Measurements from ENCODE around the gene SLC43A3.

Gene SLC43A3

GRCh38 chr11:57424792-57425564, 1.9 kb downstream of the SLC43A3 start:
- no peak for DNase-seq (ENCODE audit: low spot score)
- WGBS, 2 donors (ENCODE audit: extremely low coverage in 2 of 2, insufficient read length in 2 of 2, insufficient replicate concordance in 1 of 2): no CpG with 5 or more reads among the region's 15 CpGs
- H3K9ac ChIP-seq (ENCODE audit: low read depth, low read length, poor library complexity): peak overlapping the region; percentile 14

GRCh38 chr11:57424137-57424791, 2.7 kb downstream of the SLC43A3 start:
- H3K18ac ChIP-seq (ENCODE audit: low read length): no peak overlapping the region
- H3K23ac ChIP-seq (ENCODE audit: low read depth, low read length, poor library complexity): no peak overlapping the region
- no peak overlapping the region for H4K8ac ChIP-seq (ENCODE audit: low read depth, low read length)
- H3K4me1 ChIP-seq (ENCODE audit: control insufficient read depth in 2 of 2, insufficient read depth in 1 of 2, low read depth in 1 of 2, low read length in 2 of 2): peaks cover 9 to 10% of the 10 kb centered on the region in 2 donors
- no peak overlapping the region for H3K4me3 ChIP-seq (ENCODE audit: low read length in 2 of 2)
- H3K9me3 ChIP-seq (replicated peaks in 1 of 2; ENCODE audit: control insufficient read depth in 2 of 2, insufficient read depth in 1 of 2, low read depth in 1 of 2, low read length in 2 of 2): no peaks in the 10 kb centered on the region
- H4K91ac ChIP-seq (ENCODE audit: low read depth, low read length, poor library complexity): no peak overlapping the region
- H3K9ac ChIP-seq (ENCODE audit: low read depth, low read length, poor library complexity): no peak overlapping the region
- peak overlapping the region; percentile 40 for H2AFZ ChIP-seq (ENCODE audit: low read length)
- H3K27ac ChIP-seq (replicated peaks; ENCODE audit: low read length): no peak overlapping the region
- H3K14ac ChIP-seq (ENCODE audit: low read length): no peak overlapping the region
- H3K27me3 ChIP-seq (ENCODE audit: control insufficient read depth in 3 of 3, insufficient read depth in 3 of 3, low read depth in 1 of 3, low read length in 3 of 3): peaks cover 0 to 4% (median 0%) of the 10 kb centered on the region in 3 experiments
- no peak overlapping the region for H2BK15ac ChIP-seq (ENCODE audit: low read length)
- H3K79me1 ChIP-seq (ENCODE audit: low read depth, low read length): no peaks in the 10 kb centered on the region
- H2BK120ac ChIP-seq (ENCODE audit: low read depth, low read length): no peak overlapping the region
- H3K4me2 ChIP-seq (ENCODE audit: insufficient read depth, low read length, poor library complexity, severe bottlenecking): no peak overlapping the region
- DNase-seq (ENCODE audit: low spot score): no peak
- whole genome bisulfite sequencing, 2 donors (ENCODE audit: extremely low coverage in 2 of 2, insufficient read length in 2 of 2, insufficient replicate concordance in 1 of 2): no CpG with 5 or more reads among the region's 9 CpGs
- peaks cover 2 to 45% of the 10 kb centered on the region in 2 donors for H3K36me3 ChIP-seq (replicated peaks in 1 of 2; ENCODE audit: control insufficient read depth in 2 of 2, insufficient read depth in 2 of 2, low read length in 2 of 2)
- H2BK5ac ChIP-seq (ENCODE audit: low read length): no peak overlapping the region
- no peak overlapping the region for H2AK5ac ChIP-seq (ENCODE audit: low read depth, low read length)
- H3K4ac ChIP-seq (ENCODE audit: low read length): no peak overlapping the region
- no peak overlapping the region for H2BK12ac ChIP-seq (ENCODE audit: low read length)

More at GRCh38 chr11:57424792-57425564, 1.9 kb downstream of the SLC43A3 start:
- H3K4me2 ChIP-seq (ENCODE audit: insufficient read depth, low read length, poor library complexity, severe bottlenecking): no peak overlapping the region
- H3K14ac ChIP-seq (ENCODE audit: low read length): no peak overlapping the region
- H2BK12ac ChIP-seq (ENCODE audit: low read length): no peak overlapping the region
- no peak overlapping the region for H3K4me3 ChIP-seq (ENCODE audit: low read length in 2 of 2)
- H3K27me3 ChIP-seq (ENCODE audit: control insufficient read depth in 3 of 3, insufficient read depth in 3 of 3, low read depth in 1 of 3, low read length in 3 of 3): peaks cover 0 to 4% (median 0%) of the 10 kb centered on the region in 3 experiments
- H3K4me1 ChIP-seq (ENCODE audit: control insufficient read depth in 2 of 2, insufficient read depth in 1 of 2, low read depth in 1 of 2, low read length in 2 of 2): peaks cover 9 to 10% of the 10 kb centered on the region in 2 donors
- H3K9me3 ChIP-seq (replicated peaks in 1 of 2; ENCODE audit: control insufficient read depth in 2 of 2, insufficient read depth in 1 of 2, low read depth in 1 of 2, low read length in 2 of 2): no peaks in the 10 kb centered on the region
- H3K36me3 ChIP-seq (replicated peaks in 1 of 2; ENCODE audit: control insufficient read depth in 2 of 2, insufficient read depth in 2 of 2, low read length in 2 of 2): peaks cover 2 to 38% of the 10 kb centered on the region in 2 donors
- H2BK5ac ChIP-seq (ENCODE audit: low read length): no peak overlapping the region
- H4K91ac ChIP-seq (ENCODE audit: low read depth, low read length, poor library complexity): no peak overlapping the region
- H3K23ac ChIP-seq (ENCODE audit: low read depth, low read length, poor library complexity): no peak overlapping the region
- no peaks in the 10 kb centered on the region for H3K79me1 ChIP-seq (ENCODE audit: low read depth, low read length)
- H2AFZ ChIP-seq (ENCODE audit: low read length): peak overlapping the region; percentile 40
- H2BK120ac ChIP-seq (ENCODE audit: low read depth, low read length): no peak overlapping the region
- H3K18ac ChIP-seq (ENCODE audit: low read length): no peak overlapping the region
- H2AK5ac ChIP-seq (ENCODE audit: low read depth, low read length): no peak overlapping the region
- no peak overlapping the region for H2BK15ac ChIP-seq (ENCODE audit: low read length)
- H3K27ac ChIP-seq (replicated peaks; ENCODE audit: low read length): no peak overlapping the region
- no peak overlapping the region for H4K8ac ChIP-seq (ENCODE audit: low read depth, low read length)
- no peak overlapping the region for H3K4ac ChIP-seq (ENCODE audit: low read length)

GRCh38 chr11:57422669-57423068, 4.3 kb downstream of the SLC43A3 start:
- Histone ChIP-seq H4K8ac (ENCODE audit: low read depth, low read length) (no peak overlapping the region), H2AK5ac (ENCODE audit: low read depth, low read length) (no peak overlapping the region), H3K79me1 (ENCODE audit: low read depth, low read length) (no peaks in the 10 kb centered on the region), H3K27me3 (ENCODE audit: control insufficient read depth in 3 of 3, insufficient read depth in 3 of 3, low read depth in 1 of 3, low read length in 3 of 3) (peaks cover 0 to 4% (median 0%) of the 10 kb centered on the region in 3 experiments), H4K91ac (ENCODE audit: low read depth, low read length, poor library complexity) (no peak overlapping the region), H3K9ac (ENCODE audit: low read depth, low read length, poor library complexity) (no peak overlapping the region), H3K4me1 (ENCODE audit: control insufficient read depth in 2 of 2, insufficient read depth in 1 of 2, low read depth in 1 of 2, low read length in 2 of 2) (peaks cover 9 to 10% of the 10 kb centered on the region in 2 donors), H3K4ac (ENCODE audit: low read length) (no peak overlapping the region), H2BK12ac (ENCODE audit: low read length) (no peak overlapping the region), H3K14ac (ENCODE audit: low read length) (no peak overlapping the region), H3K4me3 (ENCODE audit: low read length in 2 of 2) (no peak overlapping the region), H3K27ac (replicated peaks; ENCODE audit: low read length) (no peak overlapping the region), H2BK5ac (ENCODE audit: low read length) (no peak overlapping the region), H3K18ac (ENCODE audit: low read length) (no peak overlapping the region), H2AFZ (ENCODE audit: low read length) (no peak overlapping the region), H3K36me3 (replicated peaks in 1 of 2; ENCODE audit: control insufficient read depth in 2 of 2, insufficient read depth in 2 of 2, low read length in 2 of 2) (peaks cover 3 to 49% of the 10 kb centered on the region in 2 donors), H2BK15ac (ENCODE audit: low read length) (no peak overlapping the region), H2BK120ac (ENCODE audit: low read depth, low read length) (no peak overlapping the region), H3K9me3 (replicated peaks in 1 of 2; ENCODE audit: control insufficient read depth in 2 of 2, insufficient read depth in 1 of 2, low read depth in 1 of 2, low read length in 2 of 2) (no peaks in the 10 kb centered on the region), H3K23ac (ENCODE audit: low read depth, low read length, poor library complexity) (no peak overlapping the region), H3K4me2 (ENCODE audit: insufficient read depth, low read length, poor library complexity, severe bottlenecking) (no peak overlapping the region)
- DNase-seq (ENCODE audit: low spot score): no peak
- no CpG with 5 or more reads among the region's 4 CpGs for WGBS, 2 donors (ENCODE audit: extremely low coverage in 2 of 2, insufficient read length in 2 of 2, insufficient replicate concordance in 1 of 2)

GRCh38 chr11:57421805-57422204, 5.1 kb downstream of the SLC43A3 start:
- H3K79me1 ChIP-seq (ENCODE audit: low read depth, low read length): no peaks in the 10 kb centered on the region
- no peak overlapping the region for H2AK5ac ChIP-seq (ENCODE audit: low read depth, low read length)
- H3K27me3 ChIP-seq (ENCODE audit: control insufficient read depth in 3 of 3, insufficient read depth in 3 of 3, low read depth in 1 of 3, low read length in 3 of 3): peaks cover 0 to 4% (median 0%) of the 10 kb centered on the region in 3 experiments
- H2BK120ac ChIP-seq (ENCODE audit: low read depth, low read length): no peak overlapping the region
- H3K14ac ChIP-seq (ENCODE audit: low read length): no peak overlapping the region
- no peak overlapping the region for H4K91ac ChIP-seq (ENCODE audit: low read depth, low read length, poor library complexity)
- no peak for DNase-seq (ENCODE audit: low spot score)
- H2BK5ac ChIP-seq (ENCODE audit: low read length): no peak overlapping the region
- H2BK12ac ChIP-seq (ENCODE audit: low read length): no peak overlapping the region
- H3K9me3 ChIP-seq (replicated peaks in 1 of 2; ENCODE audit: control insufficient read depth in 2 of 2, insufficient read depth in 1 of 2, low read depth in 1 of 2, low read length in 2 of 2): no peaks in the 10 kb centered on the region
- no peak overlapping the region for H3K23ac ChIP-seq (ENCODE audit: low read depth, low read length, poor library complexity)
- no peak overlapping the region for H3K4ac ChIP-seq (ENCODE audit: low read length)
- no peak overlapping the region for H3K4me2 ChIP-seq (ENCODE audit: insufficient read depth, low read length, poor library complexity, severe bottlenecking)
- H3K4me1 ChIP-seq (ENCODE audit: control insufficient read depth in 2 of 2, insufficient read depth in 1 of 2, low read depth in 1 of 2, low read length in 2 of 2): peaks cover 6 to 10% of the 10 kb centered on the region in 2 donors
- peaks cover 10 to 57% of the 10 kb centered on the region in 2 donors for H3K36me3 ChIP-seq (replicated peaks in 1 of 2; ENCODE audit: control insufficient read depth in 2 of 2, insufficient read depth in 2 of 2, low read length in 2 of 2)
- H3K27ac ChIP-seq (replicated peaks; ENCODE audit: low read length): no peak overlapping the region
- no peak overlapping the region for H3K18ac ChIP-seq (ENCODE audit: low read length)
- no peak overlapping the region for H4K8ac ChIP-seq (ENCODE audit: low read depth, low read length)
- no peak overlapping the region for H3K9ac ChIP-seq (ENCODE audit: low read depth, low read length, poor library complexity)
- H2BK15ac ChIP-seq (ENCODE audit: low read length): no peak overlapping the region
- no peak overlapping the region for H2AFZ ChIP-seq (ENCODE audit: low read length)
- no peak overlapping the region for H3K4me3 ChIP-seq (ENCODE audit: low read length in 2 of 2)
